NB4 (cell line): ENCODE results near the gene ZNF740.

Source experiments
- DNase-seq: peaks from one replicate; pipeline ENCODE4 v3.0.0; 2010; ENCODE audit warnings: low read depth
- H3K4me3 ChIP-seq: one replicate; pipeline ENCODE4 v1.5.1; 2011; ENCODE audit warnings: mild to moderate bottlenecking, low read depth, low read length, moderate library complexity
- MYC ChIP-seq: IDR thresholded peaks from 2 replicates; pipeline ENCODE4 v1.6.1; 2011; ENCODE audit warnings: low read depth, low read length
- POLR2A ChIP-seq: IDR thresholded peaks from 2 replicates; pipeline ENCODE4 v1.6.1; 2011; ENCODE audit warnings: mild to moderate bottlenecking; ENCODE audit not compliant: insufficient read length; ENCODE audit errors: extremely low read depth
- TF ChIP-seq, protein P1 (sequence below): IDR thresholded peaks from one replicate; pipeline ENCODE4 v1.5.1; 2012; ENCODE audit warnings: low read depth, low read length
- TF ChIP-seq, protein P2 (sequence below): IDR thresholded peaks from 2 replicates; pipeline ENCODE4 v1.6.1; 2011; ENCODE audit warnings: low read depth, low read length

ZNF740 gene

DNA sequence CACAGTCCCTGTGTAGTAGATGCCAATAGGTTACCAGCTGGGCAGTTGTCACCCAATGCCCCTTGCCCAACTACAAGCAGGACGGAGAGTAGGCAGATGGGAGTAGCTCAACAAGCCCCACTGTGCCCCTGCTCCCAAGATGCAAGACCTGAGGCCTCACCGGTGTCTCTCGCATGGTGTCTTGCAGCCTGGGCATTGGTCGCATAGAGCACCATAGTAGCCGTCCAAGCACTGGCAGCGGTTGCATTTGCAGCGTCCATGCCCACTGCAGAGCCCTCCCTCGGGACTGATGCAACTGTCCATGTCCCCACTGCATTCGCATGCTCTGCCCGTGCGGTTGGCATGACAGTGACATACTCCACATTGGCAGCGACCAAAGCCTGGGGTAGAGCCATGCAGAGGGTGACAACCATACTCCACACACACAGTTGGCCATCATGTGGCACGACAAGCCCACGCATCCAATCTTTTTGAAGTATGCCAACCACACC is 12.1 kb downstream of the ZNF740 start:
- H3K4me3 ChIP-seq, result no peak overlapping the region
- DNase-seq, result no peak
- TF ChIP-seq MYC (no peak), POLR2A (no peak)
- TF ChIP-seq, protein P1, sequence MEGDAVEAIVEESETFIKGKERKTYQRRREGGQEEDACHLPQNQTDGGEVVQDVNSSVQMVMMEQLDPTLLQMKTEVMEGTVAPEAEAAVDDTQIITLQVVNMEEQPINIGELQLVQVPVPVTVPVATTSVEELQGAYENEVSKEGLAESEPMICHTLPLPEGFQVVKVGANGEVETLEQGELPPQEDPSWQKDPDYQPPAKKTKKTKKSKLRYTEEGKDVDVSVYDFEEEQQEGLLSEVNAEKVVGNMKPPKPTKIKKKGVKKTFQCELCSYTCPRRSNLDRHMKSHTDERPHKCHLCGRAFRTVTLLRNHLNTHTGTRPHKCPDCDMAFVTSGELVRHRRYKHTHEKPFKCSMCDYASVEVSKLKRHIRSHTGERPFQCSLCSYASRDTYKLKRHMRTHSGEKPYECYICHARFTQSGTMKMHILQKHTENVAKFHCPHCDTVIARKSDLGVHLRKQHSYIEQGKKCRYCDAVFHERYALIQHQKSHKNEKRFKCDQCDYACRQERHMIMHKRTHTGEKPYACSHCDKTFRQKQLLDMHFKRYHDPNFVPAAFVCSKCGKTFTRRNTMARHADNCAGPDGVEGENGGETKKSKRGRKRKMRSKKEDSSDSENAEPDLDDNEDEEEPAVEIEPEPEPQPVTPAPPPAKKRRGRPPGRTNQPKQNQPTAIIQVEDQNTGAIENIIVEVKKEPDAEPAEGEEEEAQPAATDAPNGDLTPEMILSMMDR, result no peak
- TF ChIP-seq, protein P2, sequence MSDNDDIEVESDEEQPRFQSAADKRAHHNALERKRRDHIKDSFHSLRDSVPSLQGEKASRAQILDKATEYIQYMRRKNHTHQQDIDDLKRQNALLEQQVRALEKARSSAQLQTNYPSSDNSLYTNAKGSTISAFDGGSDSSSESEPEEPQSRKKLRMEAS, result no peak

DNA sequence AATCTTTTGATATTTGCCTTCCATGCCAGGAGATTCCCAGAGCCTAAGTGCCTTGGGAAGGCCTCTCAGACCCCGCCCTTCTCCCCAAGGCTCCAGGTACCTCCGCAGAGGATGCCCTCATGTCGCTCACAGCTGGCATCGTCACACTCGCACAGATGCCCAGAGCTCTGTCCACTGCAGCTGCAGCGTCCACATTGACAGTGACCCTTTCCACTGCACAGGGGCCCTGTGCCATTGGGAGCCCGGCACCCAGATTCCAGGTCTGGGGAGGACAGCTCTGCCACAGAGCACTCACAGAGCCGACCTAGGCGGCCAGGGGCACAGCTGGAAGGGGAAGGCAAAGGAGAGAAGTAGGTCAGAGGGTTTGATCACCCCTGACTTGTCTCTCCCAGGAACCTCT is 12.5 kb downstream of the ZNF740 start:
- no peak for DNase-seq
- TF ChIP-seq, protein P2, result no peak
- TF ChIP-seq, protein P1, result no peak
- TF ChIP-seq MYC (no peak), POLR2A (no peak)
- no peak overlapping the region for H3K4me3 ChIP-seq

DNA sequence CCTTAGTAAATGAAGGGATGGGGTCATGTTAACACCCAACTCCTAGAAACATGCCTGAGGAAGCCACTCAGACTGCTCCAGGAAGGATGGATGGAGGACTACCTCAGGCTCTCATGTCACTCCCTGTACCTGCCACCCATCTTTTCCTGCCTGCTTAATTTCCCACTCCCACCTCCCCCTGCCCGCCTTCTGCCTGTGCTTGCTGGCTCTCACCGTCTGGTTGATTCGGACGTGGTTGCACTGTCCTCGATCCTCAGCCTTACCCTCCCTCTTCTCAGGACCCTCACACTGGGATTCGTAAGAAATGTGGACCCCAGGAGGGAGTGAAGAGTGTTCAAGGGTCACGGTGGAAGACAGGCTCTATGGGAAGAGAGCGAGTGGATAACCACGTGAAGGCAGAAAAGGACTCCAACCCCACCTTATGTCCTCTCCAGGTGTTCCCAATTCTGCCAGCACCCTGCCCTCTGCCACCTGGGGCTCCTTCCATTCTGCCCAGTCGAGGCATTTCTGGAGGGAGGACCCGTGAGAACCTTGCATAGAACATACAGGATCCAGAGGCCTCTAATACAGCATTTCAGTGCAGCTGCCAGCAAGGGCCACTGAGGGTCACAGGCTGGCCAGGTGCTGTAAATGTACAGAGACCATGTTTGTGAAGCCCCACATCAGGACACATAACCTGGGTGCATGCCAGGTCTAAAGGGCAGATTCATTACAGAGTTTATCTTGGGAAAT is 13.6 kb downstream of the ZNF740 start:
- TF ChIP-seq, protein P2, result no peak
- TF ChIP-seq MYC (no peak), POLR2A (no peak)
- TF ChIP-seq, protein P1, result no peak
- DNase-seq, result no peak
- no peak overlapping the region for H3K4me3 ChIP-seq

DNA sequence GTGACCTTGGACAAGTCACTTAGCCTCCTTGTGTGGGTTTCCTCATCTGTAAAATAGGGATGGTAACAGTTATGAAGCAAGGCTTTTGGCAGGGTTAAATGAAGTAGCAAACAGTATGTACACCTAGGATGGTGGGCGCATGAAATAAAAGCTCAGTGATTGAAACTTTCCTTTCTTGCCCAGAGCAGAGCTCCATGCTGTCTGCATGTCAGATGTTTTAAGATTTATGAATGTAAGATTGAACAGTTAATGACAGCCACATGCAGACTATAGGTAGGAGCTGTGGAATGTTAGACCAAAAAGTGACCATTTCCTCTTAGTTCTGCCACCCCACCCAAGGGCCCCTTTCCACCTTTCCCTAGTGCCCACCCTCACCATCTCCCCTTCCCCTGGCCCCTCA is 14.5 kb downstream of the ZNF740 start:
- TF ChIP-seq POLR2A, result no peak
- TF ChIP-seq MYC, result no peak
- TF ChIP-seq, protein P1, result no peak
- TF ChIP-seq, protein P2, result no peak

DNA sequence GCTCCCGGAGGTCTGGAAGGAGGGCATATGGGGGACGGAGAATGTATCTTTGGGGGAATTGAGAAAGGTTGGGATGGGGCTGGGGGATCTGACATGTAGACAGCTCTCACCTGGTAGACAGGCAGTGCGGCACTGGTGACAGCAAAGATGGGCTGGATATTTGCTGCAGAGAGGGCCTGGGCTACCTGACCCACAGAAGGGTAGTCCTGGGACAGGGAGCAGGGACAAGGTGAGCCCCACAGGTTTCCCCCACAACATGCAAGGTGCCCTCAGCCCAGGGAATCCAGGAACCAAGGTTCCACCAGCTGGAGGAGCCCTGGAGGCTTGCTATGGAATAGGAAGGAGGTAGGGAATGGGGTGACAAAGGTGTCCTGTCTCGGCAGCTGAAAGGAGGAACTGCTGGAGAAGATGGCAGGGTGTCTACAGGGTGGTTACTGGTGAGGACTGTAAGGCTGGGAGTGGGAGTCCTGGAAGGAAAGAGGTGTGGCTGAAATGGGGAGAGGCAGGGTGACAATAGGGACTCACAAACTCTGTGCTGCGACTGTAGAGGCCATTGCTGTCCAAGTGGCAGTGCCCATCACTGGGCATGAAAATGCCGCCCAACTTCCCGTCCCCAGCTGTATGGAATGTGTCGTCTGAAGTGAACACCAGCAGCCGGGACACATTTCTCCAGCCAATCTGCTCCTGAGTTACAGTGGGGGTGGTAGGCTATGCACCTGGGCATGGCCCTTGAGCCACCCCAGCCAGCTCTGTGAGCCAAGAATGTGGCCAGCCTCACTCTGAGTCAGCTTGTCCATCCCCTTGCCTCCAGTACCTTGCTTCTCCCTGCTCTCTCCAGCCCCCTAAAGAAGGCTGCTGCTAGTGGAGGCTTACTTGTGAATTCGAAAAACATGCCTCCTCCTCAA is 15.2 kb downstream of the ZNF740 start:
- no peak for DNase-seq
- TF ChIP-seq POLR2A, result no peak
- no peak for TF ChIP-seq MYC
- TF ChIP-seq, protein P1, result no peak
- TF ChIP-seq, protein P2, result no peak
- H3K4me3 ChIP-seq, result no peak overlapping the region

More for the DNA sequence above, 14.5 kb downstream of the ZNF740 start:
- DNase-seq, result no peak
- no peak overlapping the region for H3K4me3 ChIP-seq
